IPS DF 6.9 (cell line): ENCODE measurements around the gene TENT4B.

ENCODE experiments used
- DNase-seq: peaks from one replicate; pipeline ENCODE4 v3.0.0-alpha.2; 2013; ENCODE audit warnings: low read depth, low spot score
- H3K27ac ChIP-seq: one replicate; pipeline ENCODE4 v1.5.1; 2013; ENCODE audit warnings: low read length, control low read depth
- H3K27me3 ChIP-seq: 2 replicates; pipeline ENCODE4 v1.6.1; 2013; ENCODE audit warnings: mild to moderate bottlenecking, low read length; ENCODE audit not compliant: control insufficient read depth, insufficient read depth
- H3K36me3 ChIP-seq: 2 replicates; pipeline ENCODE4 v1.6.1; 2013; ENCODE audit warnings: low read length; ENCODE audit not compliant: control insufficient read depth, insufficient read depth
- H3K4me1 ChIP-seq: 2 replicates; pipeline ENCODE4 v1.6.1; 2013; ENCODE audit warnings: low read length; ENCODE audit not compliant: control insufficient read depth, insufficient read depth
- H3K4me3 ChIP-seq: 2 replicates; pipeline ENCODE4 v1.5.1; 2013; ENCODE audit warnings: mild to moderate bottlenecking, low read length
- H3K9me3 ChIP-seq: 2 replicates; pipeline ENCODE4 v1.6.1; 2013; ENCODE audit warnings: low read length, inconsistent platforms; ENCODE audit not compliant: control insufficient read depth, insufficient read depth
- WGBS: extraction: QIAGEN DNeasy Blood & Tissue Kit; methylation state at CpG from one replicate; pipeline ENCODE4 v1.1.7; 2013; ENCODE audit warnings: mixed read lengths, missing lambda C conversion rate; ENCODE audit not compliant: insufficient read length, insufficient coverage; 5-methylcytosine and 5-hydroxymethylcytosine counted together

TENT4B gene

GRCh38 chr16:50255538-50255937 lies 102.4 kb downstream of the TENT4B start:
- Histone ChIP-seq H3K4me3 (no peak overlapping the region), H3K27me3 (no peaks in the 10 kb centered on the region), H3K4me1 (no peaks in the 10 kb centered on the region), H3K27ac (no peak overlapping the region), H3K36me3 (no peaks in the 10 kb centered on the region), H3K9me3 (no peaks in the 10 kb centered on the region)
- WGBS, result no CpG with 5 or more reads among the region's 2 CpGs
- no peak for DNase-seq

GRCh38 chr16:50256604-50257003 lies 103.5 kb downstream of the TENT4B start:
- Histone ChIP-seq H3K36me3 (no peaks in the 10 kb centered on the region), H3K4me3 (no peak overlapping the region), H3K4me1 (no peaks in the 10 kb centered on the region), H3K27ac (no peak overlapping the region), H3K27me3 (no peaks in the 10 kb centered on the region), H3K9me3 (no peaks in the 10 kb centered on the region)
- DNase-seq, result no peak
- no CpG with 5 or more reads among the region's 1 CpG for WGBS

- H3K27me3 ChIP-seq, result no peaks in the 10 kb centered on the region
- no peak overlapping the region for H3K4me3 ChIP-seq
- WGBS, result no CpG with 5 or more reads among the region's 9 CpGs
- no peak for DNase-seq
- H3K36me3 ChIP-seq, result no peaks in the 10 kb centered on the region
- H3K4me1 ChIP-seq, result no peaks in the 10 kb centered on the region
- H3K9me3 ChIP-seq, result no peaks in the 10 kb centered on the region
- H3K27ac ChIP-seq, result no peak overlapping the region
Observed at GRCh38 chr16:50257876-50258275, 104.8 kb downstream of the TENT4B start.

GRCh38 chr16:50259334-50260205 lies 106.5 kb downstream of the TENT4B start:
- no peaks in the 10 kb centered on the region for H3K4me1 ChIP-seq
- no peaks in the 10 kb centered on the region for H3K27me3 ChIP-seq
- DNase-seq, result no peak
- no peak overlapping the region for H3K4me3 ChIP-seq
- no peaks in the 10 kb centered on the region for H3K36me3 ChIP-seq
- H3K9me3 ChIP-seq, result no peaks in the 10 kb centered on the region
- H3K27ac ChIP-seq, result no peak overlapping the region
- WGBS, result no CpG with 5 or more reads among the region's 23 CpGs

- H3K4me3 ChIP-seq, result no peak overlapping the region
- no peaks in the 10 kb centered on the region for H3K27me3 ChIP-seq
- no peak overlapping the region for H3K27ac ChIP-seq
- H3K9me3 ChIP-seq, result no peaks in the 10 kb centered on the region
- no peak for DNase-seq
- no peaks in the 10 kb centered on the region for H3K4me1 ChIP-seq
- no CpG with 5 or more reads among the region's 9 CpGs for WGBS
- H3K36me3 ChIP-seq, result no peaks in the 10 kb centered on the region
Observed at GRCh38 chr16:50260206-50261159, 107.4 kb downstream of the TENT4B start.

- DNase-seq, result no peak
- WGBS, result no CpG with 5 or more reads among the region's 9 CpGs
- Histone ChIP-seq H3K27ac (no peak overlapping the region), H3K9me3 (no peaks in the 10 kb centered on the region), H3K4me1 (no peaks in the 10 kb centered on the region), H3K4me3 (no peak overlapping the region), H3K36me3 (no peaks in the 10 kb centered on the region), H3K27me3 (no peaks in the 10 kb centered on the region)
Observed at GRCh38 chr16:50261160-50261706, 108.1 kb downstream of the TENT4B start.

- no CpG with 5 or more reads among the region's 11 CpGs for WGBS
- H3K9me3 ChIP-seq, result no peaks in the 10 kb centered on the region
- H3K4me1 ChIP-seq, result no peaks in the 10 kb centered on the region
- H3K27ac ChIP-seq, result no peak overlapping the region
- H3K4me3 ChIP-seq, result no peak overlapping the region
- no peaks in the 10 kb centered on the region for H3K36me3 ChIP-seq
- no peaks in the 10 kb centered on the region for H3K27me3 ChIP-seq
- DNase-seq, result no peak
Observed at GRCh38 chr16:50261707-50262235, 108.7 kb downstream of the TENT4B start.

- H3K4me3 ChIP-seq, result no peak overlapping the region
- H3K36me3 ChIP-seq, result no peaks in the 10 kb centered on the region
- H3K4me1 ChIP-seq, result peaks cover 3% of the 10 kb centered on the region; the same call in 1 of the 2 replicates
- no peaks in the 10 kb centered on the region for H3K9me3 ChIP-seq
- WGBS, result no CpG with 5 or more reads among the region's 16 CpGs
- no peak overlapping the region for H3K27ac ChIP-seq
- no peaks in the 10 kb centered on the region for H3K27me3 ChIP-seq
- no peak for DNase-seq
Observed at GRCh38 chr16:50263060-50263909, 110.2 kb downstream of the TENT4B start.

- DNase-seq, result no peak
- Histone ChIP-seq H3K9me3 (no peaks in the 10 kb centered on the region), H3K36me3 (no peaks in the 10 kb centered on the region), H3K4me3 (no peak overlapping the region), H3K27me3 (no peaks in the 10 kb centered on the region), H3K27ac (no peak overlapping the region), H3K4me1 (peaks cover 3% of the 10 kb centered on the region; the same call in 1 of the 2 replicates)
- WGBS, result no CpG with 5 or more reads among the region's 8 CpGs
Observed at GRCh38 chr16:50263940-50264929, 111.1 kb downstream of the TENT4B start.
